GM23338 (cell line): ENCODE data around the gene PLA2G6.

ENCODE experiments used
- CREB1 ChIP-seq: fragments of 250-450 bp; sonication (Bioruptor Pico); IDR thresholded peaks from 2 replicates; pipeline ENCODE4 v1.5.0; 2020; ENCODE audit warnings: low read depth, mild to moderate bottlenecking, moderate library complexity
- CTCF ChIP-seq, 2 experiments: fragments of 200-600 bp in 1 of 2; sonication (generic) in 1 of 2; conservative IDR thresholded peaks; 2 replicates each; pipeline versions ENCODE4 v1.5.1 to v1.6.1; 2016 to 2017; ENCODE audit warnings: antibody characterized with exemption in 2 of 2, low read depth in 2 of 2, mild to moderate bottlenecking in 2 of 2, moderate library complexity in 1 of 2
- ETS1 ChIP-seq: IDR thresholded peaks from 2 replicates; pipeline ENCODE4 v1.6.1; 2016; ENCODE audit warnings: antibody characterized with exemption
- EZH2 ChIP-seq: fragments of 200-600 bp; sonication (generic); IDR thresholded peaks from one replicate; pipeline ENCODE4 v1.8.0; 2017; ENCODE audit warnings: antibody characterized with exemption, mild to moderate bottlenecking, low read depth; ENCODE audit not compliant: unreplicated experiment
- EZH2phosphoT487 ChIP-seq: fragments of 200-600 bp; sonication (generic); IDR thresholded peaks from one replicate; pipeline ENCODE4 v1.8.1; 2018; ENCODE audit warnings: antibody characterized with exemption; ENCODE audit not compliant: unreplicated experiment
- JUNB ChIP-seq: IDR thresholded peaks from one replicate; pipeline ENCODE4 v1.6.1; 2016; ENCODE audit warnings: antibody characterized with exemption; ENCODE audit not compliant: unreplicated experiment
- NANOG ChIP-seq: IDR thresholded peaks from 2 replicates; pipeline ENCODE4 v1.6.1; 2016; ENCODE audit warnings: antibody characterized with exemption, borderline replicate concordance
- POLR2AphosphoS5 ChIP-seq: IDR thresholded peaks from 2 replicates; pipeline ENCODE4 v1.6.1; 2016; ENCODE audit warnings: antibody characterized with exemption, low read depth
- REST ChIP-seq: IDR thresholded peaks from one replicate; pipeline ENCODE4 v1.6.1; 2018; ENCODE audit warnings: antibody characterized with exemption; ENCODE audit not compliant: unreplicated experiment
- ZNF114 ChIP-seq: fragments of 250-450 bp; sonication (Bioruptor Pico); IDR thresholded peaks from 2 replicates; pipeline ENCODE4 v1.5.0; 2020; ENCODE audit warnings: mild to moderate bottlenecking, moderate library complexity
- ZNF331 ChIP-seq: fragments of 250-450 bp; sonication (Bioruptor Pico); IDR thresholded peaks from 2 replicates; pipeline ENCODE4 v1.5.0; 2020; ENCODE audit warnings: low read depth, mild to moderate bottlenecking, moderate library complexity

- TF ChIP-seq CTCF (conservative IDR thresholded peaks at IDR 0.05; ENCODE audit: low read depth in 2 of 2) (no peak), REST (no peak), POLR2AphosphoS5 (no peak), EZH2 (no peak), EZH2phosphoT487 (no peak), ETS1 (no peak), ZNF331 (CRISPR knock-in tag) (no peak), CREB1 (no peak), ZNF114 (CRISPR knock-in tag) (no peak), JUNB (no peak), NANOG (no peak)
Observed at GRCh38 chr22:38175206-38176118, 6.2 kb downstream of the PLA2G6 start.
